Panc1 (cell line): ENCODE data around the gene SYNM. TPM values are rescaled to one million over a fixed set of nuclear protein-coding genes. Genes with fewer than 3 reads are reported as not detected.

Experiments
- ATAC-seq: fragments of 200-7000 bp; cut with Tn5 transposase; 2 replicates; pipeline ENCODE4 v1.9.1; 2020; ENCODE audit warnings: mild to moderate bottlenecking, moderate library complexity
- BruUV-seq: library from RNA; stranded (reverse); fragments of 400-500 nt; replicated peaks from 2 replicates; lab custom pipeline; 2021; lab: Mats Ljungman, UMichigan
- CTCF ChIA-PET: fragments of 300-600 bp; sonication (Branson Sonifier 250); formaldehyde crosslinking; loops from one replicate; lab custom pipeline; 2022; ENCODE audit warnings: antibody characterized with exemption; lab: Charles Lee
- POLR2A ChIA-PET: fragments of 300-600 bp; sonication (Branson Sonifier 250); formaldehyde crosslinking; loops from one replicate; lab custom pipeline; 2022; ENCODE audit warnings: antibody characterized with exemption; lab: Charles Lee
- DNase-seq: peaks from one replicate; pipeline ENCODE4 v3.0.0-alpha.2; 2010; ENCODE audit warnings: low read depth, low spot score
- H3K27ac ChIP-seq: 2 replicates; pipeline ENCODE4 v1.5.1; 2011; ENCODE audit warnings: mild to moderate bottlenecking, low read length, inconsistent platforms
- H3K27me3 ChIP-seq: fragments of 200-500 bp; sonication (Bioruptor generic); 2 replicates; pipeline ENCODE4 v1.6.0; 2014; ENCODE audit warnings: low read length, inconsistent platforms; ENCODE audit not compliant: control insufficient read depth, insufficient read depth
- H3K36me3 ChIP-seq: fragments of 200-500 bp; sonication (Bioruptor generic); 2 replicates; pipeline ENCODE4 v1.5.1; 2014; ENCODE audit warnings: inconsistent platforms, mild to moderate bottlenecking, low read length, moderate library complexity; ENCODE audit not compliant: control insufficient read depth, insufficient read depth
- H3K4me1 ChIP-seq: 2 replicates; pipeline ENCODE4 v1.5.1; 2011; ENCODE audit warnings: inconsistent platforms, mild to moderate bottlenecking, low read length, moderate library complexity; ENCODE audit not compliant: control insufficient read depth, insufficient read depth
- H3K4me3 ChIP-seq, 2 experiments: 2 replicates each; pipeline ENCODE4 v1.5.1; 2011 to 2012; ENCODE audit warnings: low read depth in 2 of 2, low read length in 2 of 2, mild to moderate bottlenecking in 2 of 2, inconsistent platforms in 1 of 2, moderate library complexity in 1 of 2
- H3K9me3 ChIP-seq: fragments of 200-500 bp; sonication (Bioruptor generic); 2 replicates; pipeline ENCODE4 v1.5.1; 2014; ENCODE audit warnings: low read depth, mild to moderate bottlenecking, inconsistent platforms, low read length, moderate library complexity; ENCODE audit not compliant: control insufficient read depth, insufficient read depth
- POLR2AphosphoS5 ChIP-seq: IDR thresholded peaks from 2 replicates; pipeline ENCODE4 v1.6.1; 2012; ENCODE audit warnings: mild to moderate bottlenecking, low read depth, low read length, moderate library complexity
- SIN3A ChIP-seq: IDR thresholded peaks from 2 replicates; pipeline ENCODE4 v1.6.1; 2012; ENCODE audit warnings: low read depth, mild to moderate bottlenecking, low read length, moderate library complexity, borderline replicate concordance; ENCODE audit not compliant: insufficient read depth
- TCF7L2 ChIP-seq: IDR thresholded peaks from 2 replicates; pipeline ENCODE4 v1.6.1; 2011; ENCODE audit warnings: mild to moderate bottlenecking, low read depth, low read length, inconsistent platforms
- in situ Hi-C: cut with HindIII; loops from 2 replicates; pipeline ENCODE4 v1.10.0; 2016; ENCODE audit warnings: low sequenced_read_pairs, low pct_unique_long_range_greater_than_20kb
- intact Hi-C: fragments of 100-400 bp; cut with micrococcal nuclease; formaldehyde crosslinking; loops from one replicate; pipeline ENCODE4 v1.10.0; 2022; ENCODE audit not compliant: unreplicated experiment
- total RNA-seq: library from RNA; stranded (reverse); gene quantifications from one replicate; pipeline ENCODE4 v1.2.1, GENCODE V29; 2021; ENCODE audit not compliant: unreplicated experiment
- TF ChIP-seq, protein P1 (sequence below), 2 experiments: IDR thresholded peaks; 2 replicates each; pipeline ENCODE4 v1.6.1; 2011 to 2012; ENCODE audit warnings: low read depth in 2 of 2, control low read depth in 1 of 2, low read length in 1 of 2, mild to moderate bottlenecking in 1 of 2, moderate library complexity in 1 of 2; ENCODE audit not compliant: insufficient read depth in 1 of 2
- TF ChIP-seq, protein P2 (sequence below): fragments of 450-650 bp; IDR thresholded peaks from 2 replicates; pipeline ENCODE4 v1.5.1; 2017; ENCODE audit warnings: mild to moderate bottlenecking

The SYNM gene
- total RNA-seq, 1 experiment from 2014 or later = 38.9 TPM

DNA sequence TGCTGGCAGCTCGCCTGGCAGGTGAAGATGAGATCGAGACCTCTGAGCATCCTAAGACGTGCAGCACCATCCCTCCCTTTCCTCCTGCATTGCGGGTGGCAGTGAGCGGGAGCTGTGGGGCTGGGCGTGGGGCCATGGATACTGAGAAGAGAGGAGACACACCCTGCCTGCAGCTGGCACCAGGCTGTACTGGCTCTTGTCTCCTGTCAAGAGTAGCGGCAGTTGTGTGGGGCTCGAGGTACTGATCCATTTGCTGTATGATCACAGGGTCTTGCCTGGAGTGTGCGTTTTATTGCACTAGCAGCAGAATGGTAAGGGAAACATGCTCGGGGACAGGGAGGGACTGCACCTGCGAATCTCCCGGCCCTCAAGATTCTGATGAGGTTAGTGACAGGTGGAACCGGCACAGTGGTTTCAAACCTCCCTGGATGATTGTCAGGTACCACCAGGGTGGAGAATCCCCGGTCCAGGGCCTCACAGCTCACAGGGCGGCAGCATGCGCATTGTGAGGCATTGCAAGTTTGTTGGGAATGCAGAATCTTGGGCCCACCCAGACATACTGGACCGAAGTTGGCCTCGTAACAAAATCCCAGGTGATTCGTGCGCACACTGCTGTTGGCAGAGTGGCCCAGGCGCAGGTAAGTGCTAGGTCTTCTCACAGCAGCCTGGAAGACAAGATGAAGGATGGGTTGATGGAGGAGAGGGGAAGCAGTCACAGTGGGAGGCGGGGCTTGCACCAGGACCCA, 14.1 kb downstream of the SYNM start:
- CTCF ChIA-PET = no interaction called here
- in situ Hi-C loops (no loop called here), intact Hi-C loops (no loop called here)
- Histone ChIP-seq H3K4me1 (peaks cover 25% of the 10 kb centered on the region), H3K27me3 (no peaks in the 10 kb centered on the region), H3K36me3 (no peaks in the 10 kb centered on the region), H3K4me3 (no peak overlapping the region), H3K27ac (no peak overlapping the region), H3K9me3 (no peaks in the 10 kb centered on the region)
- POLR2A ChIA-PET = no interaction called here
- ATAC-seq = no peak
- BruUV-seq = no TSS peak
- DNase-seq = no peak
- TF ChIP-seq SIN3A (no peak), TCF7L2 (no peak), POLR2AphosphoS5 (no peak)
- TF ChIP-seq, protein P1, sequence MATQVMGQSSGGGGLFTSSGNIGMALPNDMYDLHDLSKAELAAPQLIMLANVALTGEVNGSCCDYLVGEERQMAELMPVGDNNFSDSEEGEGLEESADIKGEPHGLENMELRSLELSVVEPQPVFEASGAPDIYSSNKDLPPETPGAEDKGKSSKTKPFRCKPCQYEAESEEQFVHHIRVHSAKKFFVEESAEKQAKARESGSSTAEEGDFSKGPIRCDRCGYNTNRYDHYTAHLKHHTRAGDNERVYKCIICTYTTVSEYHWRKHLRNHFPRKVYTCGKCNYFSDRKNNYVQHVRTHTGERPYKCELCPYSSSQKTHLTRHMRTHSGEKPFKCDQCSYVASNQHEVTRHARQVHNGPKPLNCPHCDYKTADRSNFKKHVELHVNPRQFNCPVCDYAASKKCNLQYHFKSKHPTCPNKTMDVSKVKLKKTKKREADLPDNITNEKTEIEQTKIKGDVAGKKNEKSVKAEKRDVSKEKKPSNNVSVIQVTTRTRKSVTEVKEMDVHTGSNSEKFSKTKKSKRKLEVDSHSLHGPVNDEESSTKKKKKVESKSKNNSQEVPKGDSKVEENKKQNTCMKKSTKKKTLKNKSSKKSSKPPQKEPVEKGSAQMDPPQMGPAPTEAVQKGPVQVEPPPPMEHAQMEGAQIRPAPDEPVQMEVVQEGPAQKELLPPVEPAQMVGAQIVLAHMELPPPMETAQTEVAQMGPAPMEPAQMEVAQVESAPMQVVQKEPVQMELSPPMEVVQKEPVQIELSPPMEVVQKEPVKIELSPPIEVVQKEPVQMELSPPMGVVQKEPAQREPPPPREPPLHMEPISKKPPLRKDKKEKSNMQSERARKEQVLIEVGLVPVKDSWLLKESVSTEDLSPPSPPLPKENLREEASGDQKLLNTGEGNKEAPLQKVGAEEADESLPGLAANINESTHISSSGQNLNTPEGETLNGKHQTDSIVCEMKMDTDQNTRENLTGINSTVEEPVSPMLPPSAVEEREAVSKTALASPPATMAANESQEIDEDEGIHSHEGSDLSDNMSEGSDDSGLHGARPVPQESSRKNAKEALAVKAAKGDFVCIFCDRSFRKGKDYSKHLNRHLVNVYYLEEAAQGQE (IDR thresholded peaks at IDR 0.05; ENCODE audit: insufficient read depth in 1 of 2, low read depth in 2 of 2, low read length in 1 of 2) = no peak
- TF ChIP-seq, protein P2, sequence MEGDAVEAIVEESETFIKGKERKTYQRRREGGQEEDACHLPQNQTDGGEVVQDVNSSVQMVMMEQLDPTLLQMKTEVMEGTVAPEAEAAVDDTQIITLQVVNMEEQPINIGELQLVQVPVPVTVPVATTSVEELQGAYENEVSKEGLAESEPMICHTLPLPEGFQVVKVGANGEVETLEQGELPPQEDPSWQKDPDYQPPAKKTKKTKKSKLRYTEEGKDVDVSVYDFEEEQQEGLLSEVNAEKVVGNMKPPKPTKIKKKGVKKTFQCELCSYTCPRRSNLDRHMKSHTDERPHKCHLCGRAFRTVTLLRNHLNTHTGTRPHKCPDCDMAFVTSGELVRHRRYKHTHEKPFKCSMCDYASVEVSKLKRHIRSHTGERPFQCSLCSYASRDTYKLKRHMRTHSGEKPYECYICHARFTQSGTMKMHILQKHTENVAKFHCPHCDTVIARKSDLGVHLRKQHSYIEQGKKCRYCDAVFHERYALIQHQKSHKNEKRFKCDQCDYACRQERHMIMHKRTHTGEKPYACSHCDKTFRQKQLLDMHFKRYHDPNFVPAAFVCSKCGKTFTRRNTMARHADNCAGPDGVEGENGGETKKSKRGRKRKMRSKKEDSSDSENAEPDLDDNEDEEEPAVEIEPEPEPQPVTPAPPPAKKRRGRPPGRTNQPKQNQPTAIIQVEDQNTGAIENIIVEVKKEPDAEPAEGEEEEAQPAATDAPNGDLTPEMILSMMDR = no peak

DNA sequence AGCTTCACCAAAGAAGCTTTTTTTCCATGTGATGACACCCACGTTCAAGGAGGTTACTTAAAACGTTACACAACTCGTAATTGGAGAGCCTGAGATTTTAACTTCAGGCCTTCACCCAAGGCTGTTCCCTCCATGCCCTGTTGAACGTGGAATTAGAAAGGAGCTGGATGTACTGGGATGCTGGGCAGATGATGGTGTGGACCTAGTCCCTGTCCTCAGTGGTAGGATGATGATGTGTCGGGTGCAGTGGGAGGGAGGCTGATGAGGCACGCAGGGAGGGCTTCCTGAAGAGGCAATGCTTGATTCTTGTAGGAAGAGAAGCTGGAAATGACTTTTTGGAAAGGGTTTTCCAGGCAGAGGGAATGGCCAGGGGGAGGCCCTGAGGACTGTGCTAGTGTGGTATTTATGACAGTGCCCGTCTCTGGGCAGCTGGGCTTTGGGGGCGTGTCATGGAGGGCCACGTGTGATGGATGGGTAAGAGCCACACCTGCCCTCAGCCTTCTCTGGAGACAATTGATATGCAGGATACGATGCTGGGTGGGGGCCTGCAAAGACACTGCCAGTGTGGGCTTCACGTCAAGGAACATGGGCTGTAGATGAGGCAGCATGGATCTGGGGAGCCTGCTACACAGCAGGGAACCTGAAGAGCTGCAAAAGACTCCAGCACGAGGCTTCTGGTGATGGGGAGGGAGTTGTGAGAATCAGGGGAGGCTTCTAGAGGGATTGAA, 15.3 kb downstream of the SYNM start:
- intact Hi-C loops = no loop called here
- TF ChIP-seq POLR2AphosphoS5 (no peak), SIN3A (no peak), TCF7L2 (no peak)
- TF ChIP-seq, protein P2 = no peak
- TF ChIP-seq, protein P1 (IDR thresholded peaks at IDR 0.05; ENCODE audit: insufficient read depth in 1 of 2, low read depth in 2 of 2, low read length in 1 of 2) = no peak
- POLR2A ChIA-PET = no interaction called here

More for the DNA sequence above, 15.3 kb downstream of the SYNM start:
- BruUV-seq = no TSS peak
- H3K27me3 ChIP-seq = no peaks in the 10 kb centered on the region
- no peaks in the 10 kb centered on the region for H3K9me3 ChIP-seq
- no peak for DNase-seq
- ATAC-seq = no peak
- no peak overlapping the region for H3K4me3 ChIP-seq
- H3K27ac ChIP-seq = no peak overlapping the region
- CTCF ChIA-PET = no interaction called here
- peaks cover 36% of the 10 kb centered on the region for H3K4me1 ChIP-seq
- H3K36me3 ChIP-seq = no peaks in the 10 kb centered on the region
- in situ Hi-C loops = no loop called here
